SK-N-SH treated with all-trans-retinoic acid at 6 μM for 48 hours (cell line): ENCODE data around the gene ECM2.

Source experiments
- ATAC-seq: fragments of 200-7000 bp; cut with Tn5 transposase; 3 replicates; pipeline ENCODE4 v1.9.1; 2020; ENCODE audit warnings: mild to moderate bottlenecking, moderate library complexity
- ARNTL ChIP-seq: fragments of 450-650 bp; formaldehyde crosslinking; IDR thresholded peaks from 2 replicates; pipeline ENCODE4 v1.5.0; 2020; ENCODE audit warnings: low read depth, mild to moderate bottlenecking, moderate library complexity, borderline replicate concordance
- BACH2 ChIP-seq: fragments of 250-450 bp; sonication (Bioruptor Pico); IDR thresholded peaks from 2 replicates; pipeline ENCODE4 v1.9.0; 2021; ENCODE audit warnings: mild to moderate bottlenecking, borderline replicate concordance
- CREB5 ChIP-seq: fragments of 250-450 bp; sonication (Bioruptor Pico); IDR thresholded peaks from 2 replicates; pipeline ENCODE4 v1.5.1; 2020; ENCODE audit warnings: low read depth, mild to moderate bottlenecking, moderate library complexity
- CSDC2 ChIP-seq: fragments of 250-450 bp; sonication (Bioruptor Pico); IDR thresholded peaks from 2 replicates; pipeline ENCODE4 v1.5.0; 2020; ENCODE audit warnings: mild to moderate bottlenecking, moderate library complexity
- CSRNP3 ChIP-seq: fragments of 250-450 bp; sonication (Bioruptor Pico); IDR thresholded peaks from 2 replicates; pipeline ENCODE4 v1.5.1; 2021; ENCODE audit warnings: mild to moderate bottlenecking, moderate library complexity
- ESRRG ChIP-seq: fragments of 250-450 bp; sonication (Bioruptor Pico); IDR thresholded peaks from 2 replicates; pipeline ENCODE4 v1.6.1; 2021; ENCODE audit warnings: mild to moderate bottlenecking
- GLIS3 ChIP-seq: fragments of 250-450 bp; sonication (Bioruptor Pico); IDR thresholded peaks from 2 replicates; pipeline ENCODE4 v1.5.0; 2020; ENCODE audit warnings: mild to moderate bottlenecking, moderate library complexity
- ISL1 ChIP-seq: fragments of 250-450 bp; sonication (Bioruptor Pico); IDR thresholded peaks from 2 replicates; pipeline ENCODE4 v2.1.2; 2022; ENCODE audit warnings: mild to moderate bottlenecking, moderate library complexity
- OSR1 ChIP-seq: fragments of 250-450 bp; sonication (Bioruptor Pico); IDR thresholded peaks from 2 replicates; pipeline ENCODE4 v1.8.0; 2022; ENCODE audit warnings: moderate library complexity, mild to moderate bottlenecking, inconsistent platforms
- PATZ1 ChIP-seq: fragments of 250-450 bp; sonication (Bioruptor Pico); IDR thresholded peaks from 2 replicates; pipeline ENCODE4 v1.8.0; 2020; ENCODE audit warnings: mild to moderate bottlenecking, moderate library complexity, borderline replicate concordance
- POU6F1 ChIP-seq: fragments of 250-450 bp; sonication (Bioruptor Pico); IDR thresholded peaks from 2 replicates; pipeline ENCODE4 v1.8.0; 2021; ENCODE audit warnings: low read depth, mild to moderate bottlenecking, moderate library complexity, borderline replicate concordance
- RARB ChIP-seq: fragments of 250-450 bp; sonication (Bioruptor Pico); IDR thresholded peaks from 2 replicates; pipeline ENCODE4 v1.8.0; 2021; ENCODE audit warnings: mild to moderate bottlenecking, moderate library complexity
- SNAI2 ChIP-seq: fragments of 250-450 bp; sonication (Bioruptor Pico); IDR thresholded peaks from 2 replicates; pipeline ENCODE4 v1.5.0; 2020; ENCODE audit warnings: mild to moderate bottlenecking, moderate library complexity
- TCF4 ChIP-seq: fragments of 250-450 bp; sonication (Bioruptor Pico); IDR thresholded peaks from 2 replicates; pipeline ENCODE4 v1.8.0; 2021; ENCODE audit warnings: mild to moderate bottlenecking, moderate library complexity, borderline replicate concordance
- TOX ChIP-seq: fragments of 250-450 bp; sonication (Bioruptor Pico); IDR thresholded peaks from 2 replicates; pipeline ENCODE4 v1.8.0; 2021; ENCODE audit warnings: mild to moderate bottlenecking, moderate library complexity, borderline replicate concordance
- ZC3H10 ChIP-seq: fragments of 250-450 bp; sonication (Bioruptor Pico); IDR thresholded peaks from 2 replicates; pipeline ENCODE4 v1.5.1; 2021; ENCODE audit warnings: mild to moderate bottlenecking, moderate library complexity
- ZFP30 ChIP-seq: fragments of 450-650 bp; formaldehyde crosslinking; IDR thresholded peaks from 2 replicates; pipeline ENCODE4 v1.5.0; 2022; ENCODE audit warnings: mild to moderate bottlenecking, moderate library complexity
- ZNF565 ChIP-seq: fragments of 450-650 bp; formaldehyde crosslinking; conservative IDR thresholded peaks from 2 replicates; pipeline ENCODE4 v1.5.0; 2020; ENCODE audit warnings: low read depth, mild to moderate bottlenecking, moderate library complexity
- ZNF8 ChIP-seq: fragments of 450-650 bp; formaldehyde crosslinking; IDR thresholded peaks from 2 replicates; pipeline ENCODE4 v1.5.0; 2020; ENCODE audit warnings: mild to moderate bottlenecking, moderate library complexity
- TF ChIP-seq, protein P1 (sequence below): fragments of 250-450 bp; sonication (Bioruptor Pico); IDR thresholded peaks from 2 replicates; pipeline ENCODE4 v1.5.0; 2020; ENCODE audit warnings: mild to moderate bottlenecking, moderate library complexity

Gene ECM2

GRCh38 chr9:92510747-92511146 is 25.0 kb downstream of the ECM2 start:
- ATAC-seq, result no peak
- TF ChIP-seq POU6F1 (CRISPR knock-in tag) (no peak), GLIS3 (CRISPR knock-in tag) (no peak), ZNF565 (CRISPR knock-in tag) (no peak), ISL1 (CRISPR knock-in tag) (no peak), ZNF8 (no peak), ESRRG (CRISPR knock-in tag) (no peak), ARNTL (CRISPR knock-in tag) (no peak), CSDC2 (CRISPR knock-in tag) (no peak), CREB5 (CRISPR knock-in tag) (no peak), ZFP30 (CRISPR knock-in tag) (no peak), TCF4 (CRISPR knock-in tag) (no peak), CSRNP3 (CRISPR knock-in tag) (no peak), OSR1 (CRISPR knock-in tag) (no peak), SNAI2 (CRISPR knock-in tag) (no peak), TOX (no peak), PATZ1 (no peak), BACH2 (CRISPR knock-in tag) (no peak), RARB (CRISPR knock-in tag) (no peak), ZC3H10 (CRISPR knock-in tag) (no peak)
- TF ChIP-seq, protein P1, sequence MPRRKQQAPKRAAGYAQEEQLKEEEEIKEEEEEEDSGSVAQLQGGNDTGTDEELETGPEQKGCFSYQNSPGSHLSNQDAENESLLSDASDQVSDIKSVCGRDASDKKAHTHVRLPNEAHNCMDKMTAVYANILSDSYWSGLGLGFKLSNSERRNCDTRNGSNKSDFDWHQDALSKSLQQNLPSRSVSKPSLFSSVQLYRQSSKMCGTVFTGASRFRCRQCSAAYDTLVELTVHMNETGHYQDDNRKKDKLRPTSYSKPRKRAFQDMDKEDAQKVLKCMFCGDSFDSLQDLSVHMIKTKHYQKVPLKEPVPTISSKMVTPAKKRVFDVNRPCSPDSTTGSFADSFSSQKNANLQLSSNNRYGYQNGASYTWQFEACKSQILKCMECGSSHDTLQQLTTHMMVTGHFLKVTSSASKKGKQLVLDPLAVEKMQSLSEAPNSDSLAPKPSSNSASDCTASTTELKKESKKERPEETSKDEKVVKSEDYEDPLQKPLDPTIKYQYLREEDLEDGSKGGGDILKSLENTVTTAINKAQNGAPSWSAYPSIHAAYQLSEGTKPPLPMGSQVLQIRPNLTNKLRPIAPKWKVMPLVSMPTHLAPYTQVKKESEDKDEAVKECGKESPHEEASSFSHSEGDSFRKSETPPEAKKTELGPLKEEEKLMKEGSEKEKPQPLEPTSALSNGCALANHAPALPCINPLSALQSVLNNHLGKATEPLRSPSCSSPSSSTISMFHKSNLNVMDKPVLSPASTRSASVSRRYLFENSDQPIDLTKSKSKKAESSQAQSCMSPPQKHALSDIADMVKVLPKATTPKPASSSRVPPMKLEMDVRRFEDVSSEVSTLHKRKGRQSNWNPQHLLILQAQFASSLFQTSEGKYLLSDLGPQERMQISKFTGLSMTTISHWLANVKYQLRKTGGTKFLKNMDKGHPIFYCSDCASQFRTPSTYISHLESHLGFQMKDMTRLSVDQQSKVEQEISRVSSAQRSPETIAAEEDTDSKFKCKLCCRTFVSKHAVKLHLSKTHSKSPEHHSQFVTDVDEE, result no peak

DNA sequence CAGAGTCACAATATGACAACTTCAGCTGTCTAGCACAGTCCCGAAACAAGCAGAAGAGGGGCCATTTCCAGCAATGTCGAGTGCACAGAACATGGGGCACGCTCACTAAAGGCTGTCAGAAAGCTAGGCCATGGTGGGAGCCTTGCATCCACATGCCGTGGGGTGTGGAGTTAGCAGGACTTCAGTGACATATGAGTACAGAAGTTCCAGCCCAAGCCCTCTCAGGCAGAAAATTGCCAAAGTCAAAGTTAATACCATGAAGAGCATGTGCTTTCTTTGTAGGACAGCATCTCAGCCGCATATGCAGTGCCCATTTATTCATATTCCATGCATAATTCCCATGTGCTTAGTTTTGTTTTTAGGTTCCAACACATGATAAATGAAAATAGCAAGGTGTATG is 26.7 kb downstream of the ECM2 start:
- no peak for ATAC-seq
- TF ChIP-seq ESRRG (CRISPR knock-in tag) (no peak), ARNTL (CRISPR knock-in tag) (no peak), SNAI2 (CRISPR knock-in tag) (no peak), ZNF565 (CRISPR knock-in tag) (no peak), ZNF8 (no peak), CSDC2 (CRISPR knock-in tag) (no peak), POU6F1 (CRISPR knock-in tag) (no peak), ISL1 (CRISPR knock-in tag) (no peak), BACH2 (CRISPR knock-in tag) (no peak)
